GM18951 (cell line): ENCODE measurements around the gene ADAM19.

ENCODE experiments used
- POLR2A ChIP-seq: IDR thresholded peaks from 4 replicates; pipeline ENCODE4 v1.6.1; 2011; ENCODE audit warnings: mild to moderate bottlenecking; ENCODE audit not compliant: insufficient read length, insufficient read depth; ENCODE audit errors: extremely low read depth
- in situ Hi-C: fragments of 300-500 bp; cut with MboI; formaldehyde crosslinking; loops from one replicate; pipeline ENCODE4 v1.12.0; 2022; ENCODE audit warnings: low sequenced_read_pairs, mixed read lengths, inconsistent platforms; ENCODE audit not compliant: unreplicated experiment

The ADAM19 gene

DNA sequence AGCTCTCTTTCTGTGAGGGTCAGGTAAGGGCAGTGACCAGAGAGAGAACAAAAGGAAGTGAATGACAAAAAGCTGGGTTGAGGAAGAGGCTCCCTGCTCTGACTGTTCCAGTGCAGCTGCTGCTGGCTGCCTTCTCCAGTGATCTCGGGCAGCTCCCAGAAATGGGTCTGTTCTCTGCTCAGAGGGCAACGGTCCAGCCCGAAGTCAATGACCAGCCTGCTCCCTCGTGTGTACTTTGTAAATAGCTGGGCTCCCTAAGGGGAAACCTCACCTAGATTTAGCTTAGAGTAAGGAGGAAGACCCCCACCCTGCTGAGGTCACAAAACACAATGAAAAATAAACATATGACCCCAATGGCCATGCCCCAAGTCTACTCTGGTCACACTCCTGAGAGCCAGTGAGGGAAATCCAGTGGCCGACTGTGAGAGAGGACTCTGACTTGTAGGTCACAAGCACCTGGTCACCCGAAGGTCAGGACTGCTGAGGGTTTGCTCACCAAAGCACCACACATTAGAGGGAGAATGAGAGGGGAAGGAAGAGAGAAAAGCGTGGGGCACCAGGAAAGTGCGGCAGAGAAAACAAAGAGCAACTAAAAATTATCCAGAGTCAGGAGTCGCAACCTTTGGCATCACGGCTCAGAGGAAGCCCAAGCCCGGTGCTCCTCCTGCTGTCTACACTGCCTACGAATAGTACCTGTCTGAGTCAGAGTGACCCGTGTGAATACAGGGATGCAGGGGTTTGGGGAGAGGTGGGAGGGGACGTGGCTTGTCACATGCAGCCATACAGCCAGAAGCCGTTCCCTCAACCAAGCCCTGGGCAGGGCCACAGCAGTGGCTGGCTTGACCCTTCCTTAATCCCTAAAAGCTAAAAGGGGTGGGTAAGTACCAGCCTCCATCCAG lies 95.7 kb downstream of the ADAM19 start:
- in situ Hi-C loops, result no loop called here
- no peak for TF ChIP-seq POLR2A

DNA sequence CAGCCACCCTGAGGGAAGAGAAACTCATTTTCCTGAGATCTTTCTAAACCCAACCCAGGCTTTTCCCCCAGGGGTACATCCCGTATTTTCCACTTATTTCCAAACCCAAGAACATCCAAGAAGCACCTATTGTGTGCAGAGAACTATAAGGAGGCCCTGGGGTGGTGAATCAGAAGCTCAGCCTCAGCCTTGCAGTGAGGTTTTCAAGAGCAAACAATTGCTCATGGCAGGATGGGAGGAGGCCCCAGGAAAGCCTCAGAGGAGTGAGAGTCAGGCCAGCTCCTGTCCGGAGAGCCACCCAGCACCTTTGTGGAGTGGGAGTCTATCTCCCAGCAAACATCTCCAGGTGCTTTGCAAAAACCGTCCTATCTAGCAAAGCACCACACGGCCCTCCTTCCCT lies 96.4 kb downstream of the ADAM19 start:
- in situ Hi-C loops, result no loop called here
- TF ChIP-seq POLR2A, result no peak

DNA sequence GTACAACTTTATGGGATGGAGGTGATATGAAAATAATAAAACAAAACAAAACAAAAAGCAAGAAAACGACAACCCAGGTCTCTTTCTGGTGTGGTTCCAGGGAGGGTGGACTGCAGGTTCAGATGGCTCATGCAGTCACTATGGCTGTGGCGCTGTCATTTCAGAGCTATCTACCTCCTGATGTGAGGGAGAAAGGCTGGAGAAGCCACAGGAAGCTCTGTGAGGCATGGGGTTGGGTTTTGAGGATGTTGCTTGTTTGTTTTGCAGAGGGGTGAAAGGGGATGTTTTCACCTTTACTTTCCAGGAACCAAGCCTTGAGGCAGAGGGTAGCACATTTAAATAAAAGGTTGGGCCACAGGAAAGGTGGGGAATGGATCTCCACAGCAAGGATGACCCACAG lies 96.8 kb downstream of the ADAM19 start:
- in situ Hi-C loops, result no loop called here
- TF ChIP-seq POLR2A, result no peak

DNA sequence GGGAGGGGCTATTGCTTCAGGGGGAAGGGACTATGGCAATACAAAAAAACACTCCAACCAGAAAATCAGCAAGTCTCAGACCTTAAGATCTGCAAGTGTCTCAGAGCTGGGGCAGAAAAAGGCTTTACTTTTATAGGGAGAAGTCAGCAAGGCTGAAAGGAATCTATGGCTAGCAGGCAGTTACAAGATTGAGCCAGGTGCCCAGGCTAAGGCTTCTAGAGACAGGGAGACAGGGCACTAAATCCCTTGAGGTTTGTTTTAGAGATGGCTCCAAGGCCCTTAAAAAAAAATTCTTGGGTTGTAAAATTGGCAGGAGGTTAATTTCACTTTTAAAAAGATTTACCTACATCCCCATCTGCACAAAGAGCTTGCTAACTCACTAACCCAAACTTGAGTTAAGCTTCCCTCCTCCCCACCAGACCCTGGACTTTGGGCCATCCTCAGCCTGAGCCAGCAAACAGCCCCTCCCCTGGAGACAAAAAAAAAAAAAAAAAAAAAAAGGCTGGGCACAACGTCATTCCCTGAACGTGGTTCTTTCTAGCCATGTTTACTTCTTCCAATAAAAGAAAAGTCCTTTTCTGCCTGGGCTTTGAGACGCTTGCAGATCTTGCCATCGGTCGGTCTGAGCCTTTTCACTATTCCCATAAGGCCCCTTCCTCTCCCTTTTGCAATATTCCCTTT lies 97.6 kb downstream of the ADAM19 start:
- TF ChIP-seq POLR2A, result no peak
- in situ Hi-C loops, result no loop called here

DNA sequence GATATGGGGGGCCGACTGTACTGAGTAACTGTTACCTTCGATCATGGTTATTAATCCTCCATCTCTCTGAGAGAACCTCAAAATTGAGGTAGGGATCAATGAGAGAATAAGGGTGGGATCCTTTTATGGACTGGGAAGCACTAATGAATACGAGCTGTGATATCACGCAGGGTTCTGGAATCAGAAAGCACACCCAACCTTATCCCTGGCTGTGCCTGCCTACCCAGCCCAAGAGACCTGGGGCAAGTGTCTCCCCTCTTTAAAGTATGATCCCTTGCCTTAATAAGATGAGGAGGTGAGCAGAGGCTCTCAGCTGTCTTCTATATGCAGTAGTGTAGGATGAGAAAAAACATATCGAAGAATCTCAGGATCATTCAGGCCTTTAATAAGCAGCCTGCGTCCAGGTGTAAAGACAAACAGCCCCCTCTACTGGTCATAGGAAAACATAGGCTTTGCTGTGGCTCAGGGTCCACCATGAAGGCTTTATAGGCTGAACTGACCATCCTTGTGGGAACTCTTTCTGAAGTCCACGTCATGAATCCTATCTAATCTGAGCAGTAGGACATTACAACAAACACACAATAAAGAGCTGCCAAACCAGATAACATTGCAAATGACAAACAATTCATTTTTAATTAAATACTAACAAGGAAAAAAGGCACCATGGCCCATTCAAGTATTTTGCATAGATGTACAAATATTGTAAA lies 98.7 kb downstream of the ADAM19 start:
- in situ Hi-C loops, result no loop called here
- TF ChIP-seq POLR2A, result no peak

DNA sequence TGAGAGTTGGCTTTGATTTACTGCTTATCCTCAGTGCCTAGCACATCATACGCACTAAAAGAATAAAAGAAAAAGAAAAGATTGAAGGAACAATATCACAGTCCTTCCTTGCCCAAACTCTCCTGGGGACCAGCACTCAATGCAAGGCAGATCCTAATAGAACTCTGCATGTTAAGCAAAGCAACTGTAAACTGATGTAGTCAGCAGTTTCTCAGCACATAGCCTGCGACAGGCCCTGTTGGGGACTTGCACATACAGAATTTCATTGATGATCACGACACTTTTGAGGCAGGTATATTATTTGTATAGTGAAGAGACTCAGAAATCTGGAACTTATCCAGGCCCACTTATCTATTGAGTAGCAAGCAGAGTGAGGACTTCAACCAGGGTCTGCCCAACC lies 100.1 kb downstream of the ADAM19 start:
- TF ChIP-seq POLR2A, result no peak
- in situ Hi-C loops, result no loop called here

DNA sequence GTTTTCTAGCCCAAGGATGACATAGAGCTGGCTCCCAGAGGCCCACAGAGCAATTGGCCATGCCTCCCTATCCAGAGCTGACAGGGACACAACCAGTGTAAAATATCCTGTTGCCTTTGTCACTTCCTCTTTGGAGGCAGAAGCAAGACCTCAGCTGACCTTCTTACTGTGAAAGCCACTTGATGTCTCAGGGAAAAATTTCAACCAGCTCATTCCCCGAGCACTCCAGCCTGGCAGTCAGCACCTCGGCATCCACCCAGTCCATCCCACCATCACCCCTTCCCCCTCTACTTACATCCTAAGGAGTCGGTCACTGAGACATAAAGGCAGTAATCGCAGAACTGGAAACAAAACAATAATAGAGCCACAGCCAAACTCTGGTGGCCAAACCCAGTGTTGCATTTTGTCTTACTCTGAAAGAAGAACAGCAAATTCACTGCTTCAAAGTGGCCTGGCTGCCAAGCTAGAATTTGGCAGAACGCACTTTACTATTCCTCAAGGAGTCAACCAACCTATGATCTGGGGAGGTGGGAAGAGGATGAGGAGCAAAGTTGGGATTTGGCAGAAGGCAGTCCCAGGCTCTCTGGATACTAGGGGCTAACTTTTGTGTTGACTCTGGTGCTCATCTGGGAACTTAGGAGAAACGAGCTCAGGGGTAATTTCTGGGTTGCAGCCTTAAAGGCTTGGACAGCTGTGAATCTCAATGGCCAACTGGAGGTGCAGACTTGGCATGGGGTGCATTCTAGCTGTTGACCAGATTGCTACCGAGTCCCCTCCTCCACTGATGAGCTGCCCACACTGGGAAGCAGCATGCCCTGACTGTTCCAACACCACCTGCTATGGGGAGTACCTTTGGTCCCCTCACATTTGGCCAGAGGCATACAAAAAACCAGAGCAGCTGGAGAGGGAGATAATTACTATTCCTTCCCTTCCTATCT lies 101.9 kb downstream of the ADAM19 start:
- in situ Hi-C loops, result no loop called here
- no peak for TF ChIP-seq POLR2A

DNA sequence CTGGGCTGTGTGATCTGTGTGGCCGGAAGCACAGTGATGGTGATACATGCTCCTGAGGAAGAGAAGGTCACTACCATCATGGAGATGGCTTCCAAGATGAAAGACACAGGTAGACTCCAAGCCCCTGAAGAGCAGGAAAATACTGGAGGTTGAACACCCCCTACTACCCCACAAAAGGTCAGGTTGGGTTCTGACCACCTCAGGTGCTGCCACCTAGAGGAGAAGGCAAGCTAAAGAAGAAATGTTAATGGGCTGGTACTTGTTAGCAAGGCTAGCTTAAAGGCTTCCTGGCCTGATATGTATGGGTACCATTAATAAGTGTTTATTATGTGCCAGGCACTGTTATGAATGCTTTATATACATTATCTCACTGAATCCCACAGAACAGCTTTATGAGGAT lies 103.9 kb downstream of the ADAM19 start:
- TF ChIP-seq POLR2A, result no peak
- in situ Hi-C loops, result no loop called here

DNA sequence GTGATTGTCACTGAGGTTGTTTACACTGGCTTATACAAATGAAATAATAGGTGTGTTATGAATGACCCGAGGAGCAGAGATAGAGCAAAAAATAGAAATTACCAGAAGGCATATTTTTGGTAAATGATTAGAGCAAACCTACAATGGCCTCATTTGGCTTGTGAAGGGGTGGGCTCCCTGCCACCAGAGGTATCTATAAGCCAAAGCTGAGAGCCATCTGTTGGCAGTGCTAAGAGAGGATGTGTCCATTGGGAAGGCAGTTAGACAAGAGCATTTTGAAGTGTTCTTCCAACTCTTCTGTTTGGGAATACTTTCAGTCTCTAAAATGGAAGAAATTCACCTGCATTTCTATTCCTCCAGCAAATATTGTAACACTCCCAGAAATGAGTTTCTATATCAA lies 104.9 kb downstream of the ADAM19 start:
- in situ Hi-C loops, result no loop called here
- no peak for TF ChIP-seq POLR2A

DNA sequence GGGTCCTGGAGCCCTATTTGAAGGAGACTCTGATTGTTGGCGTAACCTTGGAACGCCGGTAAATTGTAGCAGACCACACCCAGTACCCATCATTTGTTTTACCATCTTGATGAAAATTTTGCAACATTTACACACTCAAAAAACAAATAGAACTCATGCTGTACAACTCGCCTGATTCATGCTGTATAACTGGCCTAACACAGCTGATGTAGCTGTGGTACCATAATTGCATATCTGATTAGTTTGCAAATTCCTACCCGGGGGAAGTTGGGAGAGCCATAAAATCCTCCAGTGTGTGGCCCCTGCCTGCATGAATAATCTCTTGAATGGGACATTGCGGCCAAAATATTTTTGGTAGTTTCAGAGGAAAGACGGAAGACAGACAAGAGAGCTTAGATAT lies 105.9 kb downstream of the ADAM19 start:
- TF ChIP-seq POLR2A, result no peak
- in situ Hi-C loops, result no loop called here

DNA sequence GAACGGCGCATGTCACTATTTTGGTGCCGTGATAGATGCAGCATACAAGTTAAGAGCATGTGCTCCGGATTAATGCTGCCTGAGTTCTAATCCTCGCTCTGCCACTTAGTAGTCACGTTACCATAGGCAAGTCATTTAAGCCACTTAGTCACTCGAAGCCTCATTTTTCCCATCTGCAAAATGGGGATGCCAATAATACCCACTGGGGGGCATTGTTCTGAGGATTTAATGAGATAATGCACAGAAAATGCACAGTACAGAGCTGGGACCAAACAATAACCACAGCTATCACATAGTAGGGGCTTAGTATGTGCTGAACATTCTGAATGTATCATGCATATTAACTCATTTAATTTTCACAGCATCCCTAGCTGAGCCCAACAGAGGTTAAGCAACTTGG lies 106.5 kb downstream of the ADAM19 start:
- in situ Hi-C loops, result no loop called here

DNA sequence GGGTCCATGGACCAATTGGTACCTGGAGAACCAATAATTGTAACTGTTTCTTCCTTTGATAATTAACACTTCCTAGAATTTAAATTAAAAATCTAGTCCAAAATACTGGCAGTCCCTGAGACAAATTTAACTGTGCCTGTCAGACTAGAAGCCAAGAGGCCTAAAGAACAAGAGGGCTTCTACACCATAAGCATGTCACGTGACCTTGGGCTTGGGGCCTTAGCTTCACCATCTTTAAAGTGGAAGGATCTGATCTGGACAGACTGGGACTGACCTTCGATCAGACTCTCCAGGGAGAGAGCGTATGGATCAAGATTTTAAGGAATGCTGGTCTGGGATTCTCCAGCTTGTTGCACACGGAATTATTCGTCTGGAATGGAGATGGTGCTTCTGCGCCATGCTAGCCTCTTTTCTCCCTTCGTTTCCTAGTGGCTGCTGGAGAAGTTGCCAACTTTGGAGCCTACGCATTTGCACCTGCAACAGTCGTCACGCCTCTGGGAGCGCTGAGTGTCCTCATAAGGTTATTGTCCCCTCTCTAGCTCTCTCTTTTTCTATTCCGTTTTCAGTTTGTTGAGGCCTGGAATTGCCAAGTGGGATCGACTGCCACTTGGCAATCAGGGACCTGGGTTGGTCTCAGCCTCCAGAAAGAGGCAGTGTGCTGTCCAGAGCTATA lies 107.1 kb downstream of the ADAM19 start:
- no peak for TF ChIP-seq POLR2A
- in situ Hi-C loops, result no loop called here

More for the DNA sequence above, 106.5 kb downstream of the ADAM19 start:
- no peak for TF ChIP-seq POLR2A
